K562 (cell line): ENCODE measurements around the gene EN1. TPM values are rescaled to one million over a fixed set of nuclear protein-coding genes. Genes with fewer than 3 reads are reported as not detected.

ENCODE experiments used
- ATAC-seq: fragments of 200-7000 bp; cut with Tn5 transposase; 3 replicates; pipeline ENCODE4 v1.9.1; 2020; ENCODE audit warnings: moderate library complexity
- BruUV-seq: library from RNA; stranded (reverse); fragments of 400-500 nt; replicated peaks from 2 replicates; lab custom pipeline; 2021; lab: Mats Ljungman, UMichigan
- CTCF ChIA-PET: fragments of 300-600 bp; formaldehyde crosslinking; extraction: SDS; loops from one replicate; lab custom pipeline; 2021; ENCODE audit warnings: low intra/inter-chr PET ratio; lab: Yijun Ruan, JAX
- POLR2A ChIA-PET: fragments of 300-600, 350-650 bp; sonication (Branson Sonifier 250); formaldehyde crosslinking; extraction: SDS; loops from one replicate; lab custom pipeline; 2021; ENCODE audit warnings: antibody characterized with exemption, inconsistent platforms; lab: Yijun Ruan, JAX
- DNase-seq, 4 experiments: peaks; one replicate each; pipeline versions ENCODE4 v3.0.0 to v3.0.0-alpha.2; 2011 to 2018; ENCODE audit warnings: low spot score in 3 of 4, mixed read lengths in 3 of 4; ENCODE audit errors: extremely low read depth in 1 of 4
- FAIRE-seq: peaks from 2 replicates; lab custom pipeline; 2011; peaks lifted over from hg19 to GRCh38; lab: Jason Lieb, UNC
- H2AFZ ChIP-seq: 2 replicates; pipeline ENCODE4 v1.6.0; 2011; ENCODE audit warnings: low read depth, low read length, control low read depth, inconsistent platforms
- H3K27ac ChIP-seq: fragments of 200-600 bp; 3 replicates; pipeline ENCODE4 v1.8.0; 2011; ENCODE audit warnings: low read depth, mild to moderate bottlenecking, control low read depth, inconsistent platforms, low read length, moderate library complexity, mixed read lengths; ENCODE audit errors: extremely low read depth
- H3K27me3 ChIP-seq, 2 experiments: fragments of 300-600 bp in 1 of 2; 2 replicates in 1 of 2; 3 replicates in 1 of 2; pipeline versions ENCODE4 v1.6.0 to v1.8.0; 2011; ENCODE audit warnings: inconsistent platforms in 2 of 2, low read length in 2 of 2, mild to moderate bottlenecking in 1 of 2, mixed read lengths in 1 of 2, moderate library complexity in 1 of 2; ENCODE audit not compliant: control insufficient read depth in 2 of 2, insufficient read depth in 2 of 2
- H3K36me3 ChIP-seq: fragments of 300-600 bp; 3 replicates; pipeline ENCODE4 v1.8.0; 2011; ENCODE audit warnings: mild to moderate bottlenecking, low read length, inconsistent platforms; ENCODE audit not compliant: control insufficient read depth, insufficient read depth
- H3K4me1 ChIP-seq, 2 experiments: fragments of 200-600 bp in 1 of 2; replicated peaks in 1 of 2; 2 replicates in 1 of 2; 3 replicates in 1 of 2; pipeline versions ENCODE4 v1.5.1 to v1.8.0; 2011; ENCODE audit warnings: inconsistent platforms in 2 of 2, low read length in 2 of 2, mild to moderate bottlenecking in 1 of 2, mixed read lengths in 1 of 2, moderate library complexity in 1 of 2; ENCODE audit not compliant: control insufficient read depth in 2 of 2, insufficient read depth in 2 of 2
- H3K4me2 ChIP-seq: 2 replicates; pipeline ENCODE4 v1.6.1; 2011; ENCODE audit warnings: low read length, control low read depth, inconsistent platforms, mixed read lengths; ENCODE audit not compliant: insufficient read depth
- H3K4me3 ChIP-seq: fragments of 200-600 bp; sonication (generic), shearing (Covaris generic); 2 replicates; pipeline ENCODE4 v1.5.1; 2016; ENCODE audit warnings: control low read depth, inconsistent platforms
- H3K79me2 ChIP-seq: fragments of 200-600 bp; 3 replicates; pipeline ENCODE4 v1.8.0; 2011; ENCODE audit warnings: low read length, inconsistent platforms; ENCODE audit not compliant: control insufficient read depth, insufficient read depth
- H3K9ac ChIP-seq, 2 experiments: 2 replicates each; pipeline versions ENCODE4 v1.6.0 to v1.6.1; 2011; ENCODE audit warnings: low read depth in 2 of 2, low read length in 2 of 2, control low read depth in 1 of 2, inconsistent platforms in 1 of 2, mild to moderate bottlenecking in 1 of 2, mixed read lengths in 1 of 2; ENCODE audit not compliant: insufficient read depth in 1 of 2
- H3K9me1 ChIP-seq: one replicate; pipeline ENCODE4 v1.6.0; 2011; ENCODE audit warnings: inconsistent platforms, mild to moderate bottlenecking, low read length, moderate library complexity; ENCODE audit not compliant: control insufficient read depth, insufficient read depth
- H3K9me3 ChIP-seq: replicated peaks from 2 replicates; pipeline ENCODE4 v1.5.1; 2011; ENCODE audit warnings: low read depth, low read length, inconsistent platforms; ENCODE audit not compliant: control insufficient read depth, insufficient read depth
- H4K20me1 ChIP-seq: replicated peaks from 2 replicates; pipeline ENCODE4 v1.6.1; 2011; ENCODE audit warnings: low read length, inconsistent platforms, mixed read lengths; ENCODE audit not compliant: control insufficient read depth, insufficient read depth
- ELF2 ChIP-seq: fragments of 250-450 bp; sonication (Bioruptor Pico); IDR thresholded peaks from 2 replicates; pipeline ENCODE4 v1.5.0; 2021; ENCODE audit warnings: mild to moderate bottlenecking
- HMG20B ChIP-seq: fragments of 250-450 bp; sonication (Bioruptor Pico); IDR thresholded peaks from 2 replicates; pipeline ENCODE4 v1.5.0; 2021; ENCODE audit warnings: mild to moderate bottlenecking
- MAZ ChIP-seq, 2 experiments: fragments of 450-650 bp in 1 of 2; sonication (generic) in 1 of 2; formaldehyde crosslinking; IDR thresholded peaks in 1 of 2; conservative IDR thresholded peaks in 1 of 2; 2 replicates each; pipeline versions ENCODE4 v1.4.0 to v1.5.0; 2020; ENCODE audit warnings: mild to moderate bottlenecking in 1 of 2, missing genetic modification reagents in 1 of 2
- MYNN ChIP-seq, 2 experiments: sonication (generic); formaldehyde crosslinking in 1 of 2; IDR thresholded peaks; 2 replicates each; pipeline versions ENCODE4 v1.5.0 to v1.6.1; 2016 to 2020; ENCODE audit warnings: antibody characterized with exemption in 1 of 2, missing genetic modification reagents in 1 of 2
- STAG1 ChIP-seq: sonication (generic); formaldehyde crosslinking; IDR thresholded peaks from 2 replicates; pipeline ENCODE4 v1.5.0; 2020; ENCODE audit warnings: missing genetic modification reagents, borderline replicate concordance
- ZNF140 ChIP-seq: fragments of 250-450 bp; sonication (Bioruptor Pico); IDR thresholded peaks from 2 replicates; pipeline ENCODE4 v1.8.0; 2021; ENCODE audit warnings: moderate library complexity, mild to moderate bottlenecking, inconsistent platforms
- ZNF232 ChIP-seq: sonication (generic); formaldehyde crosslinking; IDR thresholded peaks from 2 replicates; pipeline ENCODE4 v1.8.0; 2022; ENCODE audit warnings: mild to moderate bottlenecking, missing genetic modification reagents
- WGBS: fragments of 100-300 bp; shearing (Covaris generic); methylation state at CpG from one replicate; pipeline ENCODE4 v1.1.6; 2016; ENCODE audit warnings: low coverage, mixed read lengths; ENCODE audit not compliant: insufficient coverage; ENCODE audit errors: missing lambda C conversion rate; 5-methylcytosine and 5-hydroxymethylcytosine counted together
- in situ Hi-C: fragments of 300-500 bp; cut with MboI; formaldehyde crosslinking; loops from 4 replicates; pipeline ENCODE4 v1.15.0; 2018; ENCODE audit warnings: inconsistent platforms, mixed read lengths
- intact Hi-C: fragments of 100-400 bp; cut with micrococcal nuclease; formaldehyde crosslinking; loops from 2 replicates; pipeline ENCODE4 v1.14.2; 2022
- polyA plus RNA-seq, 8 experiments: library from polyadenylated mRNA; depleted of rRNA in 4 of 8; stranded (reverse) in 5 of 8; unstranded in 3 of 8; fragments of >200 nt; fragmentation: Nextera tagmentation in 2 of 8; fragmentation: Illumina TruSeq in 1 of 8; extraction: Ambion mirVana in 2 of 8; extraction: Trizol in 1 of 8; gene quantifications; 2 replicates each; pipeline versions ENCODE4 v1.2.1 to v1.2.3, GENCODE V29; 2011 to 2014; ENCODE audit warnings: inconsistent platforms in 1 of 8, missing spikeins in 1 of 8
- total RNA-seq, 7 experiments: library from RNA; depleted of rRNA in 6 of 7; stranded (reverse); fragments of >200 nt in 6 of 7; fragmentation: Illumina TruSeq in 2 of 7; extraction: Trizol in 2 of 7; gene quantifications; 2 replicates each; pipeline versions ENCODE4 v1.2.1 to v1.2.3, GENCODE V29; 2011 to 2021; ENCODE audit warnings: low replicate concordance in 1 of 7
- TF ChIP-seq, protein P1 (sequence below): fragments of 450-650 bp; formaldehyde crosslinking; conservative IDR thresholded peaks from 2 replicates; pipeline ENCODE4 v1.4.0; 2022; ENCODE audit warnings: mild to moderate bottlenecking, missing genetic modification characterization

EN1 gene
- total and polyA plus RNA-seq, 9 of the 15 experiments (the other 6 are each of a cell fraction or from before 2014, with no cell fraction given): 0.06 to 2.0 (median 0.51) TPM

DNA sequence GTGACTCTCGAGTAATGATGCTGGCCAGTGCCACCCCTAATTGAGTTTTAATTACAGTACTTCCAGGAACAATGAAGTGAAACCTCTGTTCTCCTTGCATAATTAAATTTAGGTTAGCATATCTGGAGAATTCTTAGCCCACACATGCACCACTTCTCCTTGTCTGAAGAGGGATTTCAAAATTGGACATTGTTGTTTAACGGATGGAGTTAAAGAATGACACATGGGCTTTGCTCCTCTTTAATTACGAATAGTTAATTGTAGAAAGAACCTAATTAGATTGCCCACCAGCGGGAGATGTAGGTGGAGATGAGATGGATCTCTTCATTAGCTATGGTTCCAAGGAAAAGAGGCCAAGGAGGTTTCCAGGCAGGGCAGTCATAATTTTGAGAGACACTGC, 33.1 kb upstream of the EN1 start:
- CTCF ChIA-PET: no interaction called here
- Histone ChIP-seq H3K9me1 (no peaks in the 10 kb centered on the region), H3K27ac (no peak overlapping the region), H4K20me1 (no peaks in the 10 kb centered on the region), H3K27me3 (peaks cover 0 to 15% of the 10 kb centered on the region in 2 experiments; a peak in 3 of 5 replicates), H3K36me3 (no peaks in the 10 kb centered on the region), H2AFZ (no peak overlapping the region), H3K4me1 (no peaks in the 10 kb centered on the region), H3K9me3 (no peaks in the 10 kb centered on the region), H3K4me3 (no peak overlapping the region), H3K79me2 (no peaks in the 10 kb centered on the region), H3K4me2 (no peak overlapping the region), H3K9ac (no peak overlapping the region)
- intact Hi-C loops (loop anchor here (2.0 to 10.0 kb wide), 4 partner anchors 128 to 412 kb away; no protein-coding TSS in a partner anchor), in situ Hi-C loops (loop anchor here (25.0 kb wide), 1 partner anchor 407 kb away; no protein-coding TSS in a partner anchor)
- 2% methylated on average over 4 of the region's 4 CpGs for WGBS
- FAIRE-seq: no peak
- no TSS peak for BruUV-seq
- no peak for DNase-seq
- TF ChIP-seq MYNN (IDR thresholded peaks at IDR 0.05) (no peak), MYNN (CRISPR knock-in tag; IDR thresholded peaks at IDR 0.05) (no peak), HMG20B (no peak), ELF2 (CRISPR knock-in tag) (no peak), STAG1 (CRISPR knock-in tag) (no peak), ZNF232 (CRISPR knock-in tag) (no peak), ZNF140 (CRISPR knock-in tag) (no peak), MAZ (CRISPR knock-in tag; conservative IDR thresholded peaks at IDR 0.05 in 1 of 2, IDR thresholded peaks at IDR 0.05 in 1 of 2) (no peak)
- TF ChIP-seq, protein P1, sequence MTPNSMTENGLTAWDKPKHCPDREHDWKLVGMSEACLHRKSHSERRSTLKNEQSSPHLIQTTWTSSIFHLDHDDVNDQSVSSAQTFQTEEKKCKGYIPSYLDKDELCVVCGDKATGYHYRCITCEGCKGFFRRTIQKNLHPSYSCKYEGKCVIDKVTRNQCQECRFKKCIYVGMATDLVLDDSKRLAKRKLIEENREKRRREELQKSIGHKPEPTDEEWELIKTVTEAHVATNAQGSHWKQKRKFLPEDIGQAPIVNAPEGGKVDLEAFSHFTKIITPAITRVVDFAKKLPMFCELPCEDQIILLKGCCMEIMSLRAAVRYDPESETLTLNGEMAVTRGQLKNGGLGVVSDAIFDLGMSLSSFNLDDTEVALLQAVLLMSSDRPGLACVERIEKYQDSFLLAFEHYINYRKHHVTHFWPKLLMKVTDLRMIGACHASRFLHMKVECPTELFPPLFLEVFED (CRISPR knock-in tag): no peak
- POLR2A ChIA-PET: no interaction called here
- no peak for ATAC-seq
